Trophoblast cell (in vitro differentiated cells and primary cell): ENCODE results near the gene TOMM5.

Experiments
- DNase-seq, 2 donors: peaks; one replicate each; pipeline ENCODE4 v3.0.0-alpha.2; 2016
- H2AFZ ChIP-seq: 2 replicates; pipeline ENCODE4 v1.6.1; 2013; ENCODE audit warnings: low read length, moderate library complexity, mild to moderate bottlenecking; ENCODE audit not compliant: insufficient read depth, poor library complexity
- H2AK5ac ChIP-seq: 2 replicates; pipeline ENCODE4 v1.6.1; 2013; ENCODE audit warnings: mild to moderate bottlenecking, low read length
- H2BK120ac ChIP-seq: 2 replicates; pipeline ENCODE4 v1.6.1; 2013; ENCODE audit warnings: low read length, mild to moderate bottlenecking, moderate library complexity; ENCODE audit not compliant: insufficient read depth, poor library complexity
- H2BK12ac ChIP-seq: 2 replicates; pipeline ENCODE4 v1.6.1; 2013; ENCODE audit warnings: mild to moderate bottlenecking, low read length, moderate library complexity
- H2BK5ac ChIP-seq: 2 replicates; pipeline ENCODE4 v1.6.1; 2013; ENCODE audit warnings: low read length, low read depth, moderate library complexity, mild to moderate bottlenecking; ENCODE audit not compliant: poor library complexity
- H3K14ac ChIP-seq: 2 replicates; pipeline ENCODE4 v1.6.1; 2013; ENCODE audit warnings: mild to moderate bottlenecking, low read length
- H3K18ac ChIP-seq: 2 replicates; pipeline ENCODE4 v1.6.1; 2013; ENCODE audit warnings: mild to moderate bottlenecking, low read length
- H3K23ac ChIP-seq: 2 replicates; pipeline ENCODE4 v1.6.1; 2013; ENCODE audit warnings: low read length
- H3K27ac ChIP-seq: 2 replicates; pipeline ENCODE4 v1.5.1; 2013; ENCODE audit warnings: low read depth, mild to moderate bottlenecking, inconsistent platforms, low read length, moderate library complexity
- H3K27me3 ChIP-seq: 2 replicates; pipeline ENCODE4 v1.6.1; 2013; ENCODE audit warnings: inconsistent platforms, mild to moderate bottlenecking, low read length, moderate library complexity; ENCODE audit not compliant: insufficient read depth
- H3K36me3 ChIP-seq, 2 experiments: 1 replicate in 1 of 2; 2 replicates in 1 of 2; pipeline ENCODE4 v1.6.1; 2013; ENCODE audit warnings: low read length in 2 of 2, mild to moderate bottlenecking in 2 of 2, moderate library complexity in 1 of 2; ENCODE audit not compliant: insufficient read depth in 2 of 2, control insufficient read depth in 1 of 2
- H3K4ac ChIP-seq: 2 replicates; pipeline ENCODE4 v1.6.1; 2013; ENCODE audit warnings: low read depth, mild to moderate bottlenecking, low read length, moderate library complexity
- H3K4me1 ChIP-seq, 2 experiments: 1 replicate in 1 of 2; 2 replicates in 1 of 2; pipeline ENCODE4 v1.6.1; 2013; ENCODE audit warnings: low read length in 2 of 2, mild to moderate bottlenecking in 2 of 2, moderate library complexity in 1 of 2; ENCODE audit not compliant: insufficient read depth in 2 of 2, control insufficient read depth in 1 of 2
- H3K4me2 ChIP-seq: 2 replicates; pipeline ENCODE4 v1.6.1; 2013; ENCODE audit warnings: inconsistent platforms, mild to moderate bottlenecking, low read length, moderate library complexity
- H3K4me3 ChIP-seq: 2 replicates; pipeline ENCODE4 v1.5.1; 2013; ENCODE audit warnings: mild to moderate bottlenecking, low read depth, low read length, inconsistent platforms
- H3K79me1 ChIP-seq: one replicate; pipeline ENCODE4 v1.6.1; 2013; ENCODE audit warnings: low read length
- H3K79me2 ChIP-seq: 2 replicates; pipeline ENCODE4 v1.6.1; 2013; ENCODE audit warnings: low read length, mild to moderate bottlenecking; ENCODE audit not compliant: control insufficient read depth, insufficient read depth, poor library complexity
- H3K9ac ChIP-seq: 2 replicates; pipeline ENCODE4 v1.6.1; 2013; ENCODE audit warnings: mild to moderate bottlenecking, low read length
- H3K9me3 ChIP-seq: 2 replicates; pipeline ENCODE4 v1.6.1; 2013; ENCODE audit warnings: low read depth, mild to moderate bottlenecking, control low read depth, inconsistent platforms, low read length; ENCODE audit not compliant: insufficient read depth
- H4K12ac ChIP-seq: 2 replicates; pipeline ENCODE4 v1.6.1; 2013; ENCODE audit warnings: low read depth, mild to moderate bottlenecking, low read length, moderate library complexity
- H4K8ac ChIP-seq: 2 replicates; pipeline ENCODE4 v1.6.1; 2013; ENCODE audit warnings: low read depth, mild to moderate bottlenecking, low read length, moderate library complexity
- H4K91ac ChIP-seq: one replicate; pipeline ENCODE4 v1.6.1; 2013; ENCODE audit warnings: low read depth, mild to moderate bottlenecking, low read length, moderate library complexity
- WGBS: extraction: QIAGEN DNeasy Blood & Tissue Kit; methylation state at CpG from one replicate; pipeline ENCODE4 v1.1.7; 2013; ENCODE audit warnings: missing lambda C conversion rate; ENCODE audit not compliant: insufficient read length, insufficient coverage; ENCODE audit errors: extremely low coverage; 5-methylcytosine and 5-hydroxymethylcytosine counted together

TOMM5 gene

DNA sequence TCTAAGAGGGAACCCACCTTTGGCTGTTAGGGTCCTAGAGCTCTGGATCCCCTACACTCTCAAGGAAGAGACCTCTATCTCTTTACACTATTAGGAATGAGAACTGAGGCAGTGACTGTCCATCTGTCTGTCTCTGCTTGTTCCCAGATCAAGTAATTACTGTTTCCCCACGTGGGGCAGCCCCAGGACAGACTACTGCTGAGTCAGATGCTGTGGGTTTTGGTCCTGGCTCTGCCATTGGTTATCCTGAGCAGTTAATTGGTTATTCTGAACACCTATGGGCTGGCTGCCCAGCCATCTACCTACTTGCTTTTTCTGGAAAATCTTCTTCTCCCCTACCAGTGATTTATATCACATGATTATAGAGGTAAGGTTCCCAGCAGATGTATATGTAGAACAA is 49.5 kb downstream of the TOMM5 start:
- no peak overlapping the region for H4K8ac ChIP-seq
- H3K27me3 ChIP-seq = no peaks in the 10 kb centered on the region

DNA sequence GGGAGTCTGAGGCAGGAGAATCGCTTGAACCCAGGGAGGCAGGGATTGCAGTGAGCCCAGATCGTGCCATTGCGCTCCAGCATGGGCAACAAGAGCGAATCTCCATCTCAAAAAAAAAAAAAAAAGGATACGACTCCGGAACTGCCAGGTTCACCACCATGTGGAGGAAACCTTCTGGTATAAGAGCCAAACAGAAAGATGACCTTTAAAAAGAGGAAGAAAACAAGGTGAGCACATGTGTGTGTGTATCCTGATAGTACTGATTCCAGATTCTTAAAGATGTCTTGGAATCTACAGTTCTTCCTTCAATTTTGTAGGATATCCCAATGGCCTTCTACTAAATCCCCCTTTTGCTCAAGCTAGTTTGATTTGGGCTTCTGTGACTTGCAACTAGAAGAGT is 49.9 kb downstream of the TOMM5 start:
- no peak overlapping the region for H4K91ac ChIP-seq
- H3K4me3 ChIP-seq = no peak overlapping the region
- no peak overlapping the region for H3K27ac ChIP-seq
- no peak overlapping the region for H3K14ac ChIP-seq
- no peak overlapping the region for H3K18ac ChIP-seq
- no peak overlapping the region for H2AK5ac ChIP-seq
- no peak overlapping the region for H2BK12ac ChIP-seq
- no peak overlapping the region for H2BK5ac ChIP-seq
- no peaks in the 10 kb centered on the region for H3K79me1 ChIP-seq
- H3K79me2 ChIP-seq = no peaks in the 10 kb centered on the region
- no peak overlapping the region for H3K23ac ChIP-seq
- no peak overlapping the region for H4K12ac ChIP-seq
- DNase-seq = no peak
- no CpG with 5 or more reads among the region's 6 CpGs for WGBS
- H4K8ac ChIP-seq = no peak overlapping the region
- H2BK120ac ChIP-seq = no peak overlapping the region
- H3K4me2 ChIP-seq = no peak overlapping the region
- no peaks in the 10 kb centered on the region for H3K27me3 ChIP-seq
- no peaks in the 10 kb centered on the region for H3K9me3 ChIP-seq
- peaks cover 6 to 17% of the 10 kb centered on the region in 2 experiments for H3K36me3 ChIP-seq
- no peak overlapping the region for H3K9ac ChIP-seq
- H2AFZ ChIP-seq = no peak overlapping the region
- H3K4me1 ChIP-seq = no peaks in the 10 kb centered on the region
- no peak overlapping the region for H3K4ac ChIP-seq

More for the DNA sequence above, 49.5 kb downstream of the TOMM5 start:
- no peak overlapping the region for H2BK12ac ChIP-seq
- H3K18ac ChIP-seq = no peak overlapping the region
- H3K79me2 ChIP-seq = no peaks in the 10 kb centered on the region
- no peak overlapping the region for H4K12ac ChIP-seq
- H2AK5ac ChIP-seq = no peak overlapping the region
- no peaks in the 10 kb centered on the region for H3K9me3 ChIP-seq
- H3K14ac ChIP-seq = no peak overlapping the region
- no peak overlapping the region for H4K91ac ChIP-seq
- no peak overlapping the region for H2BK5ac ChIP-seq
- H3K79me1 ChIP-seq = no peaks in the 10 kb centered on the region
- no peaks in the 10 kb centered on the region for H3K4me1 ChIP-seq
- H3K4me2 ChIP-seq = no peak overlapping the region
- no peak overlapping the region for H2BK120ac ChIP-seq
- H3K9ac ChIP-seq = no peak overlapping the region
- no peak overlapping the region for H3K4me3 ChIP-seq
- H3K27ac ChIP-seq = no peak overlapping the region
- no peak overlapping the region for H3K4ac ChIP-seq
- no CpG with 5 or more reads among the region's 1 CpG for WGBS
- H2AFZ ChIP-seq = no peak overlapping the region
- no peak for DNase-seq
- peaks cover 6 to 13% of the 10 kb centered on the region in 2 experiments for H3K36me3 ChIP-seq
- no peak overlapping the region for H3K23ac ChIP-seq

DNA sequence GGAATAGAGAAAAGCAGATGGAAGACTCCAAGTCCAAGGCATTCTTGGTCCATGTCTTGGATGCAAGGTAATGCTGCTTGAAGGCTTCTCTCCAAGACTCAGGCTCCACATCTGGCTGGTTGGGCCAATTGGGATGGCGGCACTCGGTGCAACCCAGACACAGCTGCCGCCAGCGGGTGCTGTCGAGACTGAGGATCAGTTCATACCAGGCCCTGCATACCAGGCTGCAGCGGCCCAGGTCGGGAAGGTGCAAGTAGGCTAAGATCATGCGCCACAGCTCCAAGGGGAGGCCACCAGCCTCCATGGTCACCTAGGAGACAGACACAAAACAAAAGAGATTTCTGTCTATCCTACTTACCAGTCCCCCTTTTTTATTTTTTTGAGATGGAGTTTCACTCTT is 50.9 kb downstream of the TOMM5 start:
- no peak overlapping the region for H3K4me3 ChIP-seq
- H4K12ac ChIP-seq = no peak overlapping the region
- no peak overlapping the region for H2BK12ac ChIP-seq
- no peaks in the 10 kb centered on the region for H3K27me3 ChIP-seq
- no peak overlapping the region for H3K18ac ChIP-seq
- no peak overlapping the region for H4K8ac ChIP-seq
- H2BK120ac ChIP-seq = no peak overlapping the region
- H2AK5ac ChIP-seq = no peak overlapping the region
- peaks cover 12 to 23% of the 10 kb centered on the region in 2 experiments for H3K36me3 ChIP-seq
- no peak overlapping the region for H4K91ac ChIP-seq
- DNase-seq = no peak
- H3K9ac ChIP-seq = no peak overlapping the region
- H3K79me2 ChIP-seq = no peaks in the 10 kb centered on the region
- no peak overlapping the region for H3K27ac ChIP-seq
- WGBS = no CpG with 5 or more reads among the region's 8 CpGs
- no peak overlapping the region for H3K23ac ChIP-seq
- H3K9me3 ChIP-seq = peaks cover 4% of the 10 kb centered on the region
- no peaks in the 10 kb centered on the region for H3K79me1 ChIP-seq
- no peak overlapping the region for H2AFZ ChIP-seq
- no peak overlapping the region for H2BK5ac ChIP-seq
- H3K4me2 ChIP-seq = no peak overlapping the region
- H3K4me1 ChIP-seq = no peaks in the 10 kb centered on the region
- no peak overlapping the region for H3K4ac ChIP-seq
- no peak overlapping the region for H3K14ac ChIP-seq

DNA sequence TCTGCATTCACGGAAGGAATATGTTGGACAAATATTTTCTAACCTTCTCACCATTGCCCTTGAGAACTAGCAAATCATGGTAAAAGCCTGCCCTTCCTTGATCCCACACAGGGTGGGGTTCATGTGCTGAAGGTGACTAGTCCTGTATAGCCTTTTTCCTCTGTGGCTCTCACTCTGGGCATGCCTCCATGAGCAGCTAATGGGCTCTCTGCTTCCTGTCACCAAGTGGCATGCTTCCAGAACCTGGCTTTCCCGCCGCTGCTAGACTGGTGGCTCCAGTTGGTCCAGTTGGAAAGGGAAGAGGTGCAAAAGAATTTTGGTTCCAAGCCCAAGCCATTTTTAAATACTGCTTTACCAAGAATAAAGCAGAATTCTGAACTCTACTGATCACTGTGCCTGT is 51.8 kb downstream of the TOMM5 start:
- Histone ChIP-seq H3K79me2 (no peaks in the 10 kb centered on the region), H3K4ac (no peak overlapping the region), H2BK120ac (no peak overlapping the region), H4K12ac (no peak overlapping the region), H3K27ac (no peak overlapping the region), H3K4me3 (no peak overlapping the region), H3K18ac (no peak overlapping the region), H3K4me1 (no peaks in the 10 kb centered on the region), H3K9me3 (peaks cover 4% of the 10 kb centered on the region), H3K14ac (no peak overlapping the region), H3K79me1 (no peaks in the 10 kb centered on the region), H2AFZ (no peak overlapping the region), H4K91ac (no peak overlapping the region), H3K36me3 (peaks cover 14 to 28% of the 10 kb centered on the region in 2 experiments), H3K9ac (no peak overlapping the region), H3K23ac (no peak overlapping the region), H2BK5ac (no peak overlapping the region), H3K4me2 (no peak overlapping the region), H2AK5ac (no peak overlapping the region), H3K27me3 (no peaks in the 10 kb centered on the region), H4K8ac (no peak overlapping the region), H2BK12ac (no peak overlapping the region)
- WGBS = no CpG with 5 or more reads among the region's 3 CpGs
- DNase-seq = no peak
